Aorta (tissue), 5 donors: ENCODE measurements around the gene TTC5. TPM values are rescaled to one million over a fixed set of nuclear protein-coding genes. Genes with fewer than 3 reads are reported as not detected.
"Not testable (repeated sequence)": the region's sequence is repeated elsewhere in the genome, so short reads cannot be mapped to it uniquely, and the experiment has no call there.

Source experiments
- ATAC-seq: fragments of 200-7000 bp; cut with Tn5 transposase; one replicate; pipeline ENCODE4 v1.9.1; 2022; ENCODE audit warnings: moderate library complexity; ENCODE audit not compliant: low FRiP score
- DNase-seq, 2 donors: peaks; one replicate each; pipeline ENCODE4 v3.0.0-alpha.2; 2020
- H3K27ac ChIP-seq, 2 donors: one replicate each; pipeline ENCODE4 v1.5.1; 2013; ENCODE audit warnings: low read length in 2 of 2, mild to moderate bottlenecking in 2 of 2, moderate library complexity in 2 of 2, control low read depth in 1 of 2, inconsistent platforms in 1 of 2, low read depth in 1 of 2
- H3K27me3 ChIP-seq, 2 donors: one replicate each; pipeline ENCODE4 v1.6.1; 2013; ENCODE audit warnings: control low read depth in 1 of 2, low read length in 1 of 2, mild to moderate bottlenecking in 1 of 2, moderate library complexity in 1 of 2; ENCODE audit not compliant: insufficient read depth in 2 of 2, control insufficient read depth in 1 of 2
- H3K36me3 ChIP-seq, 2 donors: one replicate each; pipeline ENCODE4 v1.6.1; 2013; ENCODE audit warnings: control low read depth in 1 of 2, low read length in 1 of 2, mild to moderate bottlenecking in 1 of 2; ENCODE audit not compliant: insufficient read depth in 2 of 2, control insufficient read depth in 1 of 2
- H3K4me1 ChIP-seq, 2 donors: one replicate each; pipeline ENCODE4 v1.6.1; 2013; ENCODE audit warnings: low read length in 2 of 2, control low read depth in 1 of 2, mild to moderate bottlenecking in 1 of 2, moderate library complexity in 1 of 2; ENCODE audit not compliant: insufficient read depth in 2 of 2, control insufficient read depth in 1 of 2
- H3K4me3 ChIP-seq, 2 donors: one replicate each; pipeline ENCODE4 v1.5.1; 2013; ENCODE audit warnings: low read length in 2 of 2, control low read depth in 1 of 2, mild to moderate bottlenecking in 1 of 2
- H3K9me3 ChIP-seq: one replicate; pipeline ENCODE4 v1.6.1; 2013; ENCODE audit warnings: mild to moderate bottlenecking, low read length; ENCODE audit not compliant: control insufficient read depth
- WGBS, 2 donors: extraction: QIAGEN DNeasy Blood & Tissue Kit; methylation state at CpG; one replicate each; pipeline ENCODE4 v1.1.7; 2013; 5-methylcytosine and 5-hydroxymethylcytosine counted together
- intact Hi-C, 2 donors: fragments of 100-400 bp; cut with DNase I; formaldehyde crosslinking; loops; one replicate each; pipeline versions ENCODE4 v1.14.2 to v1.15.0; 2022
- polyA plus RNA-seq, 2 donors: library from polyadenylated mRNA; stranded (reverse); fragments of 200-250 nt; gene quantifications; one replicate each; pipeline ENCODE4 v1.2.3, GENCODE V29; 2013
- total RNA-seq, 2 donors: library from RNA; stranded (reverse); fragmentation: NEBNext Ultra II Directional; extraction: Animal tissue kit (Norgen Biotek cat#: 25700); gene quantifications; one replicate each; pipeline ENCODE4 v1.2.1, GENCODE V29; 2021
- donor health status: healthy with polysubstance abuse.
- donor health status: Bipolar disorder and iron deficiency.
- donor health status: DM: no; HTN: no; CAD: no.
- donor health status: DM: no; HTN: no; CAD: no.
- donor health status: DM: yes; HTN: yes; CAD: no.

The TTC5 gene
- total and polyA plus RNA-seq, 4 donors: 3.0 to 15.4 (median 8.1) TPM

DNA sequence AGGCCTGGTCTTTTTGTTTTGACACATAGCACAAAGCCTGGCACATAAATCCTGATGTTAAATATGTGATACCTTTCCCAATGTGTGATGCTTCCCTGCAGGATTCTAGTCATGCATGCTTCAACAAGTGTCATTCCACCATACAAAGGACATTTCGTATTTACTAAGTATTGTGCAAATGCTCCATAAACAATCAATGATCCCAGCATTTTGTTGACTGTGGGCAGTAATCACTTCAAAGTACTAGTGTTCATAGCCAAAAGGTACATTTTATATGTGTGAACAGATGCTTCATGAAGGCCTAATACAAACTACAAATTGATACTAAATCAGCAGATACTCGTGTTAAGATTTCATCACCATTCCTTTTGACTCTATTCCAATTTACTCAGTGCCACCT is 23.0 kb upstream of the TTC5 start:
- Histone ChIP-seq H3K27me3 (no peaks in the 10 kb centered on the region), H3K4me1 (no peaks in the 10 kb centered on the region), H3K36me3 (no peaks in the 10 kb centered on the region), H3K27ac (no peak overlapping the region), H3K9me3 (no peaks in the 10 kb centered on the region), H3K4me3 (no peak overlapping the region)
- DNase-seq (no peak), ATAC-seq (no peak)
- 51 to 55% methylated on average over 2 of the region's 2 CpGs for WGBS, 2 donors
- intact Hi-C loops: loop anchor here (5.0 kb wide), 2 partner anchors 284 to 359 kb away; partner anchors contain the start of gene ANG (in 1 of the 2)

DNA sequence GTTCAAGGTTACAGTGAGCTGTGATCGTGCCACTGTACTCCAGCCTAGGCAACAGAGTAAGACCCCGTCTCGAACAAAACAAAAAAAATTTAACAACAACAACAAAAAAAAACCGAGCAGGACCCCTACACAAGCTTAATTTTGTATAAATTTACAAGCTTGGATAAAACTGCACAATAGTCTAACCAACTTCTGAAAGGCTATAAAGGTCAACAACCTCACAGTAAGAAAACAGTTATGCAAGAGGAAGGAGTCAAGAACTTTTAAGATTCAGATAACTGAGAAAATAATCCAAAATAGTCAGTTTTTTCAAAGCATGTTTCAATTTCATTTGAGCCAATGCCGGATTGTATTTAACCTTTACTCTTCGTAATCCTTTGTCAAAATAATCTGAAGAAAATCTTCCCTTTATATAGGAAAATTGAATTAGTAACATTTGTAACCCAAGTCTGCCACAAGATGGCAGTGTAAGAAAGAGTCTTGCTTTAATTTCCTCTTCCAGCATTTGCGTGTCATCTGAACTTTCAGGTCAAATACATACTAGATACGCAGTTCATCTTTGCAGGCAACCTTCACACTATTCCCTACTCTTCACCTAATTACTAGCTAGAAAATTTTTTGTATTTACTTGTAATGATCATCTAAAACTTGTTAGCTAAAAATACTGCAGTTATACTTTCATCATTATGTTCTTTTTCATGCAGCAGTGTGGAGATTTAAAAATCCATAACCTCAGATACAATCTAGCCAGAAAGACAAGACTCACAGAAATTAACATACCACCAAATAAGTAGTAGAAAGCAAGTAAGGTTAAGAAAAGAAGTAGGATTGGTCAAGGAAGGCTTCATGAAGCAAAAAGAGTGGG is 21.5 kb upstream of the TTC5 start:
- Histone ChIP-seq H3K27me3 (no peaks in the 10 kb centered on the region), H3K9me3 (no peaks in the 10 kb centered on the region), H3K4me3 (no peak overlapping the region), H3K36me3 (no peaks in the 10 kb centered on the region), H3K4me1 (no peaks in the 10 kb centered on the region), H3K27ac (peak overlapping the region in 1 of 2 donors; percentile 36)
- intact Hi-C loops: loop anchor here (5.0 kb wide), 2 partner anchors 285 to 360 kb away; partner anchors contain the start of gene ANG (in 1 of the 2)
- ATAC-seq (peak; percentile 74), DNase-seq (no peak)
- 39 to 41% methylated on average over 8 of the region's 8 CpGs for WGBS, 2 donors

DNA sequence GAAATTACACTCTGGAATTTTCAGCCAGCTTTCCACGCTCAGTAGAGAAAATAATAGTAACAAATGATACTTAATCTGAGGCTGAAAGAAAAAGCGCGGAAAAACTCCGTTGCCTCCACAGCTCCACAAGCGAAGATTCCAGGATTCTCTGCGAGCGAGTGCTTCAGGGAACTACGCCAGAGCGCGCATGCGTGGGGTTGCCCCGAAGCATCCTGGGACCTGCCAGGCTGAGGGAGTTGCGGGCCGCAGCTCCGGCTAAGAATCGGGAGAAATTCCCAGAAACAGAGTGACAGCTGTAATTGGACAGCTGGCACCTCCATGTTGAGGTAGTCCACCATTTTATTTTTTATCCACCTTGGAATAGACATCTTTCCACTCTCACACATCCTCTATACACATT is 12.0 kb upstream of the TTC5 start:
- Histone ChIP-seq H3K27ac (no peak overlapping the region), H3K9me3 (no peaks in the 10 kb centered on the region), H3K4me1 (no peaks in the 10 kb centered on the region), H3K4me3 (no peak overlapping the region), H3K36me3 (peaks cover 6 to 8% of the 10 kb centered on the region in 2 donors), H3K27me3 (no peaks in the 10 kb centered on the region)
- DNase-seq (no peak), ATAC-seq (no peak)
- 90 to 95% methylated on average over 16 of the region's 16 CpGs for WGBS, 2 donors
- intact Hi-C loops: no loop called here

DNA sequence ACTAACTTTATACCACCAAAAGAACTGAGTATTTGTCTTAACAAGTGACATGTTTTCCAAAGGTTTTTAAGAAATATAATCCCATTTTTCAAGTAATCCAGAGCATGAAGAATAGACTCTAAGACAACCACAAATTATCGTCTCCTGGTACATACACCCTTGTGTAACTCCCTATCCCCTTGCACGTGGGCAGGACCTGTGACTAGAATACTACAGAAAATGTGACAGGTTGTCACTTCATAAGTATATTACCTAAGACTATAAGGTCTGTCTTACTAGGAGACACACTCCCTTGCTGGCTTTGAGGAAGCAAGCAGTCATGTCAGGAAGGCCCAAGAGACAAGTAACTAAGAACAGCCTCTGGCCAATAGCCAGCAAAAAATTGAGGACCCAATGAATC is 8.3 kb upstream of the TTC5 start:
- DNase-seq (no peak), ATAC-seq (no peak)
- H3K36me3 ChIP-seq: peaks cover 7 to 8% of the 10 kb centered on the region in 2 donors
- no peaks in the 10 kb centered on the region for H3K4me1 ChIP-seq
- no peaks in the 10 kb centered on the region for H3K27me3 ChIP-seq
- H3K27ac ChIP-seq: no peak overlapping the region
- WGBS, 2 donors: 88 to 90% methylated on average over 2 of the region's 2 CpGs
- H3K4me3 ChIP-seq: no peak overlapping the region
- intact Hi-C loops: no loop called here
- H3K9me3 ChIP-seq: no peaks in the 10 kb centered on the region

DNA sequence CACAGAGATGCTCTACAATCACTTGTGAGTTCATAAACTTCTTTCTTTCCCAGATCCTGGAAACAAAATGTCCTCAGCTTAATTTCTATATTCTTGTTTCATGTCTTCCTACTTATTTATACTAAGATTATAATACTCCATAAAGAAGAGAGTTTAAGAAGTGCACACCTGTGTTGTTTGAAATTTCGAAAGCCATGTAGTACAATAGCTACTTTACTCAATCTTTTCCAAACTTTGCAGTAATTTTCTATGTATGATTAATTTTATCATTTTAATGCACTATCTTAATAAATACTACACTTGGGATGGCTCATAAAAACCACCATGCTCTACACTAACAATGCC is 300 bp upstream of the TTC5 start:
- no peak for ATAC-seq
- WGBS, 2 donors: 93 to 96% methylated on average over 1 of the region's 1 CpG

DNA sequence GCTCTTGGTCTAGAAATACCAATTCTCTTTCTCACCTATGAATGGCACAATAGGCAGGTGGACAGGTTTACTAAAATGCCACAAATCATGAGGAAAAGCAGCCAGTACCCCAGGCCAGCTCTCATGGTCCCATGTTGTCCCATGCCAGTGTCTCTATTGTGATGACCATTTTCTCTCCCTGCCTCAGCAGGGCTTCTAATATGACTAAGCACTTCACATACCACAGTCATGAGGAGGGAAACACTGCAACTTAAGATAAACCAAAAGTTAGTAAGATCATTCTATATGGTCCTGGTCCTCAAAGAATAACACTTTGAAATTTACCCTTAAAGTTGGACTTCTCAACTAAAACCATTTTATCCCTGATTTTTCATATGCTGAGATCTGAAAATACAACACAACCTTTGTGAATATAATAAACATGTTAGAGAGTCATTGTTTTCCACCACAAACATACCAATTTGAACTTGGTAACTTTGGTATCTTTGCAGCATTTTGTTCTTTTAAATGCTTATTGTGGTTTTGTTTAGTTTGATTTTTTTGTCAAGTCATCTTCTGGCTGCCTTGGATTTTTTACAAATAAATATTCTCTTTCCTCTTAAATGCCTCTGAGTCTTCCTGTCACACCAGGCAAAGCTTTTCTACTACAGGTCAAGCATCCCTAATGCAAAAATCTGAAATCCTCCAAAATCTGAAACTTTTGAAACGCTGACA is 3.6 kb downstream of the TTC5 start:
- Histone ChIP-seq H3K27me3 (no peaks in the 10 kb centered on the region), H3K4me3 (no peak overlapping the region), H3K4me1 (no peaks in the 10 kb centered on the region), H3K36me3 (peaks cover 5 to 11% of the 10 kb centered on the region in 2 donors), H3K27ac (no peak overlapping the region), H3K9me3 (no peaks in the 10 kb centered on the region)
- intact Hi-C loops: no loop called here
- no peak for ATAC-seq
- 93 to 96% methylated on average over 1 of the region's 1 CpG for WGBS, 2 donors
- DNase-seq: no peak

More for the DNA sequence above, 300 bp upstream of the TTC5 start:
- no peak overlapping the region for H3K27ac ChIP-seq
- H3K4me1 ChIP-seq: no peaks in the 10 kb centered on the region
- no peaks in the 10 kb centered on the region for H3K36me3 ChIP-seq
- intact Hi-C loops: no loop called here
- H3K9me3 ChIP-seq: no peaks in the 10 kb centered on the region
- no peaks in the 10 kb centered on the region for H3K27me3 ChIP-seq
- no peak for DNase-seq
- H3K4me3 ChIP-seq: no peak overlapping the region

DNA sequence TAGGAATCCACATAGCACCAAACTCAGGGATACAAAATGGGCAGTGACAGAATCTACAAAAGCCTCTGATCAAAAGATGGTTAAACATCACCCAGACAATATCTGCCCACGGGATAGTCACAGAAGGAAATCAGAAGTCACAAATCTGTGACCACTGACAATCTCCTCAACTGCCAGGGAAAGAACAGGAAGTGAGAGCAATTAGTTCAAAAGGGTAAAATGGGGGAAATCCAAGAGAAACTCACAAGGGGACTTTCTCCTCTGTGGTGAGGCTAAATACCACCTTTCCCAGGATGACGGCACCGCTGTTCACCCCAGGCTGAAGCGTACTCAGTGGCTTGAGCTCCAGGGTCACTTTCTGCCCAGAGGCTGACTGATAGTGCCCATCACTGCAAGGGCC is 10.7 kb downstream of the TTC5 start:
- intact Hi-C loops: no loop called here
- Histone ChIP-seq H3K36me3 (peaks cover 10 to 16% of the 10 kb centered on the region in 2 donors), H3K27ac (no peak overlapping the region), H3K4me1 (no peaks in the 10 kb centered on the region), H3K27me3 (no peaks in the 10 kb centered on the region), H3K9me3 (no peaks in the 10 kb centered on the region), H3K4me3 (no peak overlapping the region)
- ATAC-seq: no peak
- DNase-seq: no peak
- 87 to 93% methylated on average over 4 of the region's 4 CpGs for WGBS, 2 donors

DNA sequence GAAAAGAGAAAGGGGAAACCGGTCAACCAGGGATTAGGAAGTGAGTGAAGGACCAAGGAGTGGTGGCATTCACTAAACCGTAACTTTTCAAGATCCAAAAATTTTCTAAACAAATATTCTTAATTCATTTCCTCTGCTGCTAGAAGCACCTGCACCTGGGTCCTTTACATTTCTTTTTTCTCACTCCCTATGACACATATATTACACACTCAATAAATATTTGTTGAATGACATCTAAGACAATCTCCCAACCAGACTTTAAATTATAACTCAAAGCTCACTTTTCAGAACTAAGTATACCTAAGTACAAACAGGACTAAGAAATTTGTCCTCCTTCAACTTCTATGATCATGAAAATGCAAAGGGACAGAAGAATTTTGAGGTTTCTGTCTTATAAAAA is 11.1 kb downstream of the TTC5 start:
- no peaks in the 10 kb centered on the region for H3K27me3 ChIP-seq
- intact Hi-C loops: no loop called here
- H3K36me3 ChIP-seq: peaks cover 10 to 16% of the 10 kb centered on the region in 2 donors
- H3K27ac ChIP-seq: no peak overlapping the region
- H3K9me3 ChIP-seq: no peaks in the 10 kb centered on the region
- no peaks in the 10 kb centered on the region for H3K4me1 ChIP-seq
- no peak overlapping the region for H3K4me3 ChIP-seq
- no peak for DNase-seq
- WGBS, 2 donors: 91 to 94% methylated on average over 2 of the region's 2 CpGs
- no peak for ATAC-seq

DNA sequence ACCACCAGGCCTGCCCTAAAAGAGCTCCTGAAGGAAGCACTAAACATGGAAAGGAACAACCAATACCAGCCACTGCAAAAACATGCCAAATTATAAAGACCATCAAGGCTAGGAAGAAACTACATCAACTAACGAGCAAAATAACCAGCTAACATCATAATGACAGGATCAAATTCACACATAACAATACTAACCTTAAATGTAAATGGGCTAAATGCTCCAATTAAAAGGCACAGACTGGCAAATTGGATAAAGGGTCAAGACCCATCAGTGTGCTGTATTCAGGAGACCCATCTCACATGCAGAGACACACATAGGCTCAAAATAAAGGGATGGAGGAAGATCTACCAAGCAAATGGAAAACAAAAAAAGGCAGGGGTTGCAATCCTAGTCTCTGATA is 23.8 kb downstream of the TTC5 start:
- H3K36me3 ChIP-seq, intact Hi-C loops, H3K4me1 ChIP-seq, H3K27ac ChIP-seq, H3K4me3 ChIP-seq, DNase-seq, H3K9me3 ChIP-seq, ATAC-seq, H3K27me3 ChIP-seq: not testable (repeated sequence)
- WGBS, 2 donors: 95 to 100% methylated on average over 1 of the region's 1 CpG
